GM18873 (cell line): ENCODE data around the gene EPS15.

Experiments
- ATAC-seq: cut with Tn5 transposase; IDR thresholded peaks from one replicate; pipeline ENCODE4 v1.9.1; 2021; ENCODE audit warnings: mild to moderate bottlenecking, moderate library complexity, moderate number of reproducible peaks; ENCODE audit not compliant: unreplicated experiment, low FRiP score

Gene EPS15

DNA sequence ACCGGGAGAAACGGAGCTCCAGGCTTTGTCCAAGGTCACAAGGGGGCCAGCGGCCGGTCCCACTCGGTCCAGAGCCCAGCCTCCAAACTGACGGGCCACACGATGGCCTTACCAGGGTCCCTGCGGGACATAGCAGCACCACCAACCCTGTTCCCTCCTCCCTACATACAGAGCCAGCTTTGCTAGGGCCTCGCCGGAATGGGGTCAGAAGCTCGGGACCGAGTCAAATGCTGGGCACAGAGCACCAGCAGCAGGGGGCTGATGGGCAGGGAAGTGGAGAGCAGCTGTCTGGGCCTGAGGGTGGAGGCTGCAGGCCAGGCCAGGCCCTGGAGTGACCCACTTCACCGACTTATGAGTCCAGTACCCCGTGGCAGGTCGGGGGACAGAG, 173.8 kb downstream of the EPS15 start:
- ATAC-seq: no peak

GRCh38 chr1:51344602-51345299, 174.3 kb downstream of the EPS15 start:
- ATAC-seq: no peak

DNA sequence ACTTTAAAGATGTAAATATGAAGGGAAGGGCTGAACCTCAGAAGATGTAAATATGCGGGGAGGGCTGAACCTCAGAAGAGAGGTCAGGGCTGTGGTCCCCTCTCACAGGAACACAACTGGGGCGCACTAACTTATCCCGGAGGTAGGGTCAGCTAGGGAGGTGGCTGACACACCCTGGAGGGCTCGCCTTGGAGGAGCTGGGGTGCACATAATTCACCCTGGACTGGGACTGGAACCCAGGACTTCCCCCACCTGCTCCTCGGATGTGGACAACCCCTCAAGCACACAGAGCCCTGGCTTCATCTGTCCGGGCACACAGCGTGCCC, 174.8 kb downstream of the EPS15 start:
- no peak for ATAC-seq

DNA sequence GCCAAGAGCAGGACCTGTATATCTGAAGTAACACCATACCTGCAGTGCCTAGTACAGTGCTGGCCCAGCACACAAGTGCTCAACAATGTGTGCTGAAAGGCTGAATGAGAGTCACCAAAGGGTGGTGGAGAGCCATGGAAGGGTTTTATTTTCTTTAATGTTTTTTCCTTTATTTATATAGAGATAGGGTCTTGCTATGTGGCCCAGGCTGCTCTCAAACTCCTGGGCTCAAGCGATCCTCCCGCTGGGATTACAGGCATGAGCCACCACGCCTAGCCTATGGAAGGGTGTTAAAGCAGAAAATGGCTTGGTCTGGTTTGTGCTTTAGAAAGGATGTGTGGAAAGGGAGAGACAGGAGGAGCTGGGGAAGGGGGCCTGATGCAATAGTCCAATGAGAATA, 175.4 kb downstream of the EPS15 start:
- no peak for ATAC-seq

GRCh38 chr1:51342591-51343206, 176.4 kb downstream of the EPS15 start:
- ATAC-seq: no peak

- ATAC-seq: no peak
Measured at GRCh38 chr1:51341876-51342496, 177.1 kb downstream of the EPS15 start.

GRCh38 chr1:51340380-51340779, 178.7 kb downstream of the EPS15 start:
- no peak for ATAC-seq

DNA sequence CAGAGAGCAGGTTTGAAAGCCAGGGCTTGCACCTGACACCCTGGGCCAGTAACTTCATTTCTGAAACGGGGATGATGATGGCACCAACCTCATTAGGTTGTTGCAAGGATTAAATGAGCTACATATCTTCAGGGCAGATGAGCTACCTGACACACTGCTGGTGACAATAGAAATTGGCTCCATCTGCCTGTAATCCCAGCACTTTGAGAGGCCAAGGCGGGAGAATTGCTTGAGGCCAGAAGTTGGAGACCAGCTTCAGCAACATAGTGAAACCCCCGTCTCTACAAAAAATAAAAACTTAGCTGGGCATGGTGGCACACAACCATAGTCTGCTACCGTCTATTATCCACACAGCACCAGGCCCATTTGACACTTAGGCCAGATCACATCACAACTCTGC, 182.4 kb downstream of the EPS15 start:
- ATAC-seq: no peak

GRCh38 chr1:51336004-51336403, 183.1 kb downstream of the EPS15 start:
- ATAC-seq: no peak

DNA sequence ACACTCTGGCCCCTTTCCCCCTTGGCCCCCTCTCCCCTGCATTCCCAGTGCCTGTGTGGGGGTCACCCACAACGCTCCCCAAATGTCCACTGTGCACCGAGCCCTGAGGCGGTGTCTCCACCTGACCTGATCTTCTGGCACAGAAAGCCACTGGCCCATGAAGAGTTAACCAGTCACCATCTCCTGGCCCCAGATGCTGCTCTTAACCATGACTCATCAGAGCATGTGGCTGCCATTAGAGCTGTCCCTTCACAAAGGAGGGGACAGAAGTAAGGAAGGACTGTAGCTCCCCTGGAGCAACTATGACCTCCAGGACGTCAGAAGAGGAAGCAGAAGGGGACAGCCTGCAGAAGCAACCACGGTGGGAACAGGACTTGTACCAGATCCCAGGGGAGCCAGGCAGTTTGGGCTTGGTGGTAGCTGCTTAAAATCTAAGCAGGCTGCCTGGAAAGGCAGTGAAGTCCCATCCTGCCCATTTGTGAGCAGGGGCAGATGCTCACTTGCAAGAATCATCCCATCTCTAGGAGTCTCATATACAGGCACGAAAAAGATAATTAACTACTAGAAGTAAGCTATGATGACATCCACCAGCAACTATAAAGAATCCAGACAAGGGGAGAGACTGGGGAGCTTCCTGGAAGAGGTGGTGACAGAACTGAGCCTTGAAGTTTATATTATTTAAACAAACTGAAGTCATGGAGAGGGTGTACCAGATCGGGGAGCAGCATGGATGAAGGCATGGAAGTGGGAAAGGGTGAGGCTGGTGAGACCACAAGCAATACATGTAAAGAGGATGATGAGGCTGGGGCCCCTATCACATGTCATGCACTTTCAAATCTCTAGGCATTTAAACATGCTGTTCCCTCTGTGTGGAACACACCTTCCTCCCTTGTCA, 187.6 kb downstream of the EPS15 start:
- ATAC-seq: no peak

- ATAC-seq: no peak
Measured at GRCh38 chr1:51330331-51331201, 188.5 kb downstream of the EPS15 start, which contains the start of gene TTC39A. Gene TTC39A (minus strand): TSS chr1:51330562. CDS start chr1:51330477, 85 bp downstream.

DNA sequence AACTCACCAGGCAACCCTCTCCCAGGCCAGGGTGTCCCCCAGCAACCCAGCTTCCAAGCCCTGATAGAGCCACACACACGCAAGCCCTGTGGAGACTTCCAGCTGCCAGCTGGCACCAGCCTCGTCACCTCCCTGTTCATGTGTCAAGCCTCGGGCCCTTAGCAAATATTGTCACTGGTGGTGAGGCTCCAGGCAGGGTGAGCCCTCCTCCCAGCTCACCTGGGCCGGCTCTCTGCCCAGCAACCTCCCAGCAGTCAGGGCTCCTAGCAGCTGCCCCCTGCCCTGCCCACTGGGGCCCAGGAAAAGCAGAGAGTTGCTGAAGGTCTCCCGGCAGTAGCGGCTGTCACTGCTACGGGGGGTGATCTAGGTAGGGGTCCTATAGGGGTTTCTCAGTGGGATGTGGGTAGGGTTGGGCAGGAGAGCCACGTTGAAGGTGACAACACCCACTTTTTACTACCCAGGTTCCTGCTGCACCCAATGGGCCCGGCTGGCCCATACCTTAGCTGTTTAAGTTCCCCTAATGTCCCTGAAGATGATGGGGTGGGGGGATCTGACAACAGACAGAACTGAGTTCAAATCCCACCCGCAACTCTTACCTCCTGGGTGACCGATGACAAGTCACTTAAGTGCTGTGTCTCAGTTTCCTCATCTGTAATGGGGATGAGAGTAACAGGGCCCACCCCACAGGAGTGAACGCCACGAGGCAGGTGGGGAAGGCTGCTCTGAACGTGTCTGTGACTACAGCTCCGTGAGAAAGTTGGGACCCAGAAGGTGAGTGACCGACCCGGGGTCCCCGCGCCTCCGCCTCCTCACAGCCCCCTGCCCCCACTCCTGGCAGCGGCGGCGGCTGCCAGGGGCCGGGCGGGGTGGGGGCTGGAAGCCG, 189.4 kb downstream of the EPS15 start:
- no peak for ATAC-seq

DNA sequence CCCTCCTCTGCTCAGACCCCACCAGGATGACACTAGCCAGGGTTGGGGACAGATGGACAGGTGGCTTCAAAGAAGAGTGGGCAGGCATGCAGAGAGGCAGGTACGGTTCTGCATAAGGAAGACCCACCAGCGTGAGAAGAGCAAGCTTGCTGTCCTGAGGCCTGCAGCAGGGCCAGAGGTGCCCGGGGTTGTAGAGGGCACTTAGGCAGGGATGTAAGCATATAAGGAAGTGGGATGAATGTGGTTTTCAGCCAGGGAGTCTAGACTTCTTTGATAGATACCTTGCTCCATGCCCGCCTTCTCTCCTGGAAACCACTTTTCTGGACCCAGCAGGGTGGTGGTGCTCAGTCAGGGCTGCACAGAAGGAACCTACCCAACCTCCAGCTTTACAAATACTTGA, 190.1 kb downstream of the EPS15 start:
- ATAC-seq: no peak

GRCh38 chr1:51328279-51328678, 190.8 kb downstream of the EPS15 start:
- no peak for ATAC-seq

DNA sequence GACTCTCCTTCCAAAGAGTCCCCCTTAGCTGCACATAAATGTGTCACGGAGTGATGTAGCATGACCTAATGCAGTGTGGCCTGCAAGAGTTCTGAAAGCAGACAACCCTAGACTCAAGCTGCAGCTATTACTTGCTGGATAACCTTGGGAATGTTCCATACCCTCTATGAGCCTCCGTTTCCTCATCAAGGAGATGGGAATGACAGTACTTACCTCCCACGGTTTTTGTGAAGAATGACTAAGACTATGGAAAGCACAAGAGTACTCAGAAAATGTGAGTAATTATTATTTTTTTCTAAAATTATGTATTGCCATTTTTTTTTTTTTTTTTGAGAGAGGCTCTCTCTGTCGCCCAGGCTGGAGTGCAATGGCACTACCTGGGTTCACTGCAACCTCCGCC, 191.7 kb downstream of the EPS15 start:
- no peak for ATAC-seq

GRCh38 chr1:51326839-51327238, 192.2 kb downstream of the EPS15 start:
- no peak for ATAC-seq

DNA sequence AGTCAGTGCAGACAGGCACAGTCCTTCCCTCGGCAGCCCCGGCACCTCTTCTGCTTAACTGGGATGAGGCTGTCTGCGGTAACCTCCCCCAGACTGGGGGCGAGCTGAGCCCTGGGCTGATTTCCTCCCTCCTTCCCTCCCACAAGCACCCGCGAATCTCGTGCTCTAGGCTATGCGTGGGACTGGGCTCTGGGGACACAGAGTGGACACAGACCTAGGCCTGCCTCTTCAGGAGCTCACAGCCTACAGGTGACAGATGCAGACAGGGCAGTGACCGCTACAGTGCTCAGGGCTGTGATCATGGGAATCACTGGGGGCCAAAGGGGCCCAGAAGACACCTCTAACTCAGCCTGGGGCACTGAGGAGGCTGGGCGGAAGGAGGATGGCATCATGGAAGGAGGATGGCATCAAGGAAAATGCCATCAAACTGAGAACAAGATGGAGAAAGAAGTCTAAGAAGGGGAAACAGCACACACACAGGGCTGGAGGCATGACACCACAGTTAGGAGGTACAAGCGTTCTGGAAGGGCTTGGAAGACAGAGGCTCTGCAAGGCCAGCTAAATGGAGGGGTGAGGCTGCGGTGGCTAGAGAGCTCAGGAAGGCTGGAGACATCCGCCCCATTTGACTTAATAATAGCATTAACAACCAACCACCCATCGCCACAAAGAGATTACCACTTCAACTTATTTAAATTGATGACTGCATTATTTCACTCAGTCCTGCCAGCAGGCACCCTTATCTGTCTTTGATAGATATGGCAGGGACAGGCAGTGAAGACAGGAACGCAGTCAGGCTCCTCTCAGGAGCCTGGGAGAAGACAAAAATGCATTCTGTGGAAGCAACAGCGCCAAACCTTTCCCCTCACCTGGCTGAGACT, 192.9 kb downstream of the EPS15 start:
- no peak for ATAC-seq

DNA sequence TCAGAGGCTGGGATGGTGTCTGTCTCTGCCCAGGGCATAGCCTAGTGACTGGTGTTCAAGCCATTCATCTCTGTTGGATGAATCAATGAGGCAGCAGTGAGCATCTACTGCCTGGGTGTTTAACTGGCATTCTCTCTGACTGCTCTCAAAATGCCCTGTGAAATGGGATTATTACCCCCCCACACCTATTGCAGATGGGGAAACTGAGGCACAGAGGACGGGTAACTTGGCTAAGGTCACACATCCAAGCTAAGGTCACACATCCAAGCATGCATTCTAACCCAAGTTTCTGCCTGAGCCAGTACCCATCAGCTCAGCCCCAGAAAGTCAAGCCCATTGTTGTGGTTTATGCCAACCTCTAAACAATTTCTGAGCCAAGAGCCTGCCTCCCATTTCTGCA, 193.7 kb downstream of the EPS15 start:
- ATAC-seq: no peak
